ENCODE data around the gene GLTPD2. TPM values are rescaled to one million over a fixed set of nuclear protein-coding genes. Genes with fewer than 3 reads are reported as not detected.
A peak's percentile ranks its signal among the peaks of the same experiment; 100 is the strongest.
"Not testable (repeated sequence)": the region's sequence is repeated elsewhere in the genome, so short reads cannot be mapped to it uniquely, and the experiment has no call there.

Gene GLTPD2
- total RNA-seq, 6 donors from 2014 or later, result 0.24 to 0.97 TPM; not detected in 4

GRCh38 chr17:4823373-4824089, 34.8 kb downstream of the GLTPD2 start:
- H3K9me3 ChIP-seq, result no peaks in the 10 kb centered on the region
- H3K27me3 ChIP-seq, result no peaks in the 10 kb centered on the region
- H3K4me3 ChIP-seq, result no peak overlapping the region
- H3K36me3 ChIP-seq, result peaks cover 0 to 37% (median 9%) of the 10 kb centered on the region in 4 donors
- no peak for ATAC-seq (ENCODE audit: low FRiP score in 2 of 2)
- DNase-seq, result peak in 1 of 2 donors; percentile 64
- H3K27ac ChIP-seq, result no peak overlapping the region
- H3K4me1 ChIP-seq, result no peaks in the 10 kb centered on the region
- WGBS, 2 donors, result 67 to 75% methylated on average over 12 of the region's 12 CpGs
- TF ChIP-seq EP300 (IDR thresholded peaks at IDR 0.05), result no peak
- TF ChIP-seq, protein P1, sequence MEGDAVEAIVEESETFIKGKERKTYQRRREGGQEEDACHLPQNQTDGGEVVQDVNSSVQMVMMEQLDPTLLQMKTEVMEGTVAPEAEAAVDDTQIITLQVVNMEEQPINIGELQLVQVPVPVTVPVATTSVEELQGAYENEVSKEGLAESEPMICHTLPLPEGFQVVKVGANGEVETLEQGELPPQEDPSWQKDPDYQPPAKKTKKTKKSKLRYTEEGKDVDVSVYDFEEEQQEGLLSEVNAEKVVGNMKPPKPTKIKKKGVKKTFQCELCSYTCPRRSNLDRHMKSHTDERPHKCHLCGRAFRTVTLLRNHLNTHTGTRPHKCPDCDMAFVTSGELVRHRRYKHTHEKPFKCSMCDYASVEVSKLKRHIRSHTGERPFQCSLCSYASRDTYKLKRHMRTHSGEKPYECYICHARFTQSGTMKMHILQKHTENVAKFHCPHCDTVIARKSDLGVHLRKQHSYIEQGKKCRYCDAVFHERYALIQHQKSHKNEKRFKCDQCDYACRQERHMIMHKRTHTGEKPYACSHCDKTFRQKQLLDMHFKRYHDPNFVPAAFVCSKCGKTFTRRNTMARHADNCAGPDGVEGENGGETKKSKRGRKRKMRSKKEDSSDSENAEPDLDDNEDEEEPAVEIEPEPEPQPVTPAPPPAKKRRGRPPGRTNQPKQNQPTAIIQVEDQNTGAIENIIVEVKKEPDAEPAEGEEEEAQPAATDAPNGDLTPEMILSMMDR (IDR thresholded peaks at IDR 0.05), result no peak

GRCh38 chr17:4827399-4827798, 38.6 kb downstream of the GLTPD2 start:
- DNase-seq (no peak), ATAC-seq (ENCODE audit: low FRiP score in 2 of 2) (no peak)
- Histone ChIP-seq H3K27me3 (no peaks in the 10 kb centered on the region), H3K36me3 (peaks cover 0 to 10% (median 3%) of the 10 kb centered on the region in 4 donors), H3K4me1 (no peaks in the 10 kb centered on the region), H3K9me3 (no peaks in the 10 kb centered on the region), H3K4me3 (no peak overlapping the region), H3K27ac (no peak overlapping the region)
- 72 to 86% methylated on average over 8 of the region's 8 CpGs for WGBS, 2 donors
- TF ChIP-seq POLR2AphosphoS5 (IDR thresholded peaks at IDR 0.05) (no peak), POLR2A (IDR thresholded peaks at IDR 0.05) (no peak), EP300 (IDR thresholded peaks at IDR 0.05) (no peak)
- TF ChIP-seq, protein P1 (IDR thresholded peaks at IDR 0.05), result no peak

- peak in 1 of 2 donors; percentile 57 for ATAC-seq (ENCODE audit: low FRiP score in 2 of 2)
- not testable (repeated sequence) for H3K27me3 ChIP-seq, H3K36me3 ChIP-seq, H3K9me3 ChIP-seq, DNase-seq
- Histone ChIP-seq H3K4me3 (peak overlapping the region; percentile 63 to 93 (median 74)), H3K27ac (peak overlapping the region; percentile 83 to 97 (median 88)), H3K4me1 (peaks cover 25 to 46% (median 35%) of the 10 kb centered on the region in 4 donors)
- WGBS, 2 donors, result 0 to 1% methylated on average over 8 to 12 of the region's 17 CpGs
Observed at GRCh38 chr17:4832829-4833177, 44.0 kb downstream of the GLTPD2 start.

DNA sequence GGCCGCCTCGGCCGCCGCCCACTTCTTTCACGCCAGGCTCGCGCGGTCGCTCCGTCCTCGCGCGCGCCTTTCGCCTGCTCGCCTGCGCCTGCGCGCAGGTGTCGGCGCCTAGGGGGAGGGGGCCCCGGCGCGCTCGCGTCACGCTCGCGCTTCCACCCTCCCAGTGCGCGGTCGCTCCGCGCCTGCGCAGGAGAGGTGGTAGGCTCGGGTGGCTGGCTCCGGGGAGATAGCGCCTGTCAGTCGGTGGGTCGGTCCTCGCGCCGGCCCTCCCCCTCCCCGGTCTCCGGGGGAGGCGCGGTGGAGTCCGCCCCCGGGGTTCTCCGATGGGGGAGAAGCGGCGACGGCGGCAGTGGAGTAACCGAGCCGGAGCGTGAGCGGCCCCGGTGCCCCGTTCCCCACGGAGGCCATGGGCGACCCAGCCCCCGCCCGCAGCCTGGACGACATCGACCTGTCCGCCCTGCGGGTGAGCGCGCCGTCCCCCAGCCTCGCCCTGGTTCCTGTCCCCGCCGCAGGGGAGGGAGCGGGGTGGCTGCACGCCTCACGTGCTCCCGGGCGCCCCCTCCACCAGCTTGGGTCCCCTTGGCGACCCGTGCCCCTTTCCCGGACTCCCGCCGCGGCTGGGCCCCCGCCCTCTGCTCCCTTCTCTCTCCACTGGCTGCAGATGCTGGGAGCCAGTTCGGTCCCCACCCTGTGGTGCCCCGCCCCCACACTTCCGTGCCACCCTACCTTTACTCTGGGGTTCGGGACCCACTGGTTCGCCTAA, 44.6 kb downstream of the GLTPD2 start, which contains the start of gene MINK1:
Gene MINK1 (plus strand): TSS at position 163 of the 763 bp plus-strand sequence. CDS start 244 bp downstream, at position 407.
- 1% methylated on average over 23 to 29 of the region's 91 CpGs for WGBS, 2 donors
- peak within 1 kb of the TSS; percentile 83 to 97 (median 88) for H3K27ac ChIP-seq
- peak within 1 kb of the TSS; percentile 63 to 93 (median 74) for H3K4me3 ChIP-seq
- H3K4me1 ChIP-seq, result peaks cover 25 to 52% (median 39%) of the 10 kb centered on the region in 4 donors
- no peaks in the 10 kb centered on the region for H3K9me3 ChIP-seq
- peaks cover 0 to 6% (median 0%) of the 10 kb centered on the region in 4 donors for H3K36me3 ChIP-seq
- TF ChIP-seq POLR2AphosphoS5 (IDR thresholded peaks at IDR 0.05), result peak; percentile 33 to 88
- no peak for TF ChIP-seq EP300 (IDR thresholded peaks at IDR 0.05)
- peak in 3 of 4 donors; percentile 46 to 92 (median 81) for TF ChIP-seq POLR2A (IDR thresholded peaks at IDR 0.05)
- TF ChIP-seq, protein P1 (IDR thresholded peaks at IDR 0.05), result peak in 3 of 6 experiments; percentile 6 to 39 (median 8)
- ATAC-seq (ENCODE audit: low FRiP score in 2 of 2) (peak; percentile 95 to 99), DNase-seq (peak; percentile 90 to 98)
- no peaks in the 10 kb centered on the region for H3K27me3 ChIP-seq

- H3K4me3 ChIP-seq, result peak overlapping the region; percentile 63 to 93 (median 74)
- H3K9me3 ChIP-seq, result no peaks in the 10 kb centered on the region
- H3K27me3 ChIP-seq, result no peaks in the 10 kb centered on the region
- DNase-seq (peak in 1 of 2 donors; percentile 47), ATAC-seq (ENCODE audit: low FRiP score in 2 of 2) (peak in 1 of 2 donors; percentile 20)
- 3 to 5% methylated on average over 15 of the region's 15 CpGs for WGBS, 2 donors
- peaks cover 25 to 57% (median 41%) of the 10 kb centered on the region in 4 donors for H3K4me1 ChIP-seq
- TF ChIP-seq POLR2AphosphoS5 (IDR thresholded peaks at IDR 0.05) (peak in 1 of 2 donors; percentile 74), EP300 (IDR thresholded peaks at IDR 0.05) (no peak)
- H3K27ac ChIP-seq, result peak overlapping the region; percentile 83 to 97 (median 88)
- peaks cover 0 to 7% (median 0%) of the 10 kb centered on the region in 4 donors for H3K36me3 ChIP-seq
Observed at GRCh38 chr17:4833941-4834680, 45.3 kb downstream of the GLTPD2 start.

Measured in upper lobe of left lung (tissue), 6 donors.